HepG2 (cell line): Measurements from ENCODE around the gene C10orf90. TPM values are rescaled to one million over a fixed set of nuclear protein-coding genes. Genes with fewer than 3 reads are reported as not detected.

Source experiments
- ATAC-seq: fragments of 200-7000 bp; cut with Tn5 transposase; 3 replicates; pipeline ENCODE4 v1.9.1; 2020; ENCODE audit warnings: mild to moderate bottlenecking, moderate library complexity
- BruUV-seq: library from RNA; stranded (reverse); fragments of 400-500 nt; replicated peaks from 2 replicates; lab custom pipeline; 2021; lab: Mats Ljungman, UMichigan
- CTCF ChIA-PET: fragments of 300-600 bp; formaldehyde crosslinking; extraction: SDS; loops from one replicate; lab custom pipeline; 2021; ENCODE audit warnings: low total read pairs, inconsistent platforms, low intra/inter-chr PET ratio; lab: Yijun Ruan, JAX
- POLR2A ChIA-PET: fragments of 350-600 bp; sonication (Branson Sonifier 250); formaldehyde crosslinking; loops from one replicate; lab custom pipeline; 2020; ENCODE audit warnings: antibody characterized with exemption, inconsistent platforms; lab: Yijun Ruan, JAX
- DNase-seq: peaks from one replicate; pipeline ENCODE4 v3.0.0-alpha.2; 2015; ENCODE audit warnings: low spot score
- FAIRE-seq: peaks from 3 replicates; lab custom pipeline; 2011; peaks lifted over from hg19 to GRCh38; lab: Jason Lieb, UNC
- H2AFZ ChIP-seq: one replicate; pipeline ENCODE4 v1.6.1; 2011; ENCODE audit warnings: low read length, inconsistent platforms
- H3K27ac ChIP-seq: fragments of 300-600 bp; 3 replicates; pipeline ENCODE4 v1.8.0; 2011; ENCODE audit warnings: mixed run types, mild to moderate bottlenecking, mixed read lengths, low read length, inconsistent platforms; ENCODE audit not compliant: insufficient read depth; ENCODE audit errors: extremely low read length
- H3K27me3 ChIP-seq, 2 experiments: fragments of 200-600 bp in 1 of 2; 2 replicates in 1 of 2; 3 replicates in 1 of 2; pipeline versions ENCODE4 v1.6.0 to v1.8.0; 2011; ENCODE audit warnings: low read length in 2 of 2, mild to moderate bottlenecking in 2 of 2, moderate library complexity in 2 of 2, inconsistent platforms in 1 of 2; ENCODE audit not compliant: insufficient read depth in 2 of 2, control insufficient read depth in 1 of 2
- H3K36me3 ChIP-seq, 2 experiments: fragments of 200-600 bp in 1 of 2; replicated peaks in 1 of 2; 2 replicates in 1 of 2; 3 replicates in 1 of 2; pipeline versions ENCODE4 v1.5.1 to v1.8.0; 2011; ENCODE audit warnings: low read length in 2 of 2, inconsistent platforms in 1 of 2; ENCODE audit not compliant: insufficient read depth in 2 of 2, control insufficient read depth in 1 of 2
- H3K4me1 ChIP-seq: 2 replicates; pipeline ENCODE4 v1.5.1; 2012; ENCODE audit warnings: low read length, inconsistent platforms; ENCODE audit not compliant: insufficient read depth
- H3K4me2 ChIP-seq: 2 replicates; pipeline ENCODE4 v1.6.0; 2011; ENCODE audit warnings: low read depth, low read length, inconsistent platforms
- H3K4me3 ChIP-seq, 3 experiments: fragments of 200-600 bp in 1 of 3; sonication (generic), shearing (Covaris generic) in 1 of 3; replicated peaks in 1 of 3; 2 replicates each; pipeline ENCODE4 v1.5.1; 2011 to 2016; ENCODE audit warnings: low read length in 3 of 3, inconsistent platforms in 2 of 3, low read depth in 2 of 3, mild to moderate bottlenecking in 2 of 3, control low read depth in 1 of 3, mixed read lengths in 1 of 3; ENCODE audit not compliant: insufficient read depth in 1 of 3
- H3K79me2 ChIP-seq: one replicate; pipeline ENCODE4 v1.6.1; 2011; ENCODE audit warnings: low read length, inconsistent platforms; ENCODE audit not compliant: insufficient read depth
- H3K9ac ChIP-seq: 2 replicates; pipeline ENCODE4 v1.6.0; 2011; ENCODE audit warnings: mild to moderate bottlenecking, low read depth, low read length, inconsistent platforms; ENCODE audit not compliant: insufficient read depth
- H3K9me3 ChIP-seq: 2 replicates; pipeline ENCODE4 v1.5.1; 2012; ENCODE audit warnings: mild to moderate bottlenecking, low read length
- H4K20me1 ChIP-seq: 2 replicates; pipeline ENCODE4 v1.6.0; 2011; ENCODE audit warnings: inconsistent platforms, mild to moderate bottlenecking, low read length, moderate library complexity; ENCODE audit not compliant: insufficient read depth
- AKAP8 ChIP-seq: sonication (generic); formaldehyde crosslinking; IDR thresholded peaks from 2 replicates; pipeline ENCODE4 v1.5.1; 2020; ENCODE audit warnings: mild to moderate bottlenecking, missing genetic modification reagents
- CENPX ChIP-seq: sonication (generic); formaldehyde crosslinking; IDR thresholded peaks from 2 replicates; pipeline ENCODE4 v1.9.0; 2021; ENCODE audit warnings: mild to moderate bottlenecking, missing genetic modification reagents, moderate library complexity
- FIP1L1 ChIP-seq: fragments of 200-400 bp; formaldehyde crosslinking; IDR thresholded peaks from 2 replicates; pipeline ENCODE4 v1.6.1; 2018; ENCODE audit warnings: low read depth, mild to moderate bottlenecking, low read length, moderate library complexity, borderline replicate concordance; ENCODE audit not compliant: insufficient read depth
- POLR2G ChIP-seq: fragments of 200-400 bp; formaldehyde crosslinking; IDR thresholded peaks from 2 replicates; pipeline ENCODE4 v1.6.1; 2018; ENCODE audit warnings: mild to moderate bottlenecking, low read depth, low read length, moderate library complexity
- RAD21 ChIP-seq: fragments of 450-650 bp; formaldehyde crosslinking; IDR thresholded peaks from 2 replicates; pipeline ENCODE4 v1.5.0; 2020; ENCODE audit warnings: mild to moderate bottlenecking
- RBM22 ChIP-seq: fragments of 200-400 bp; formaldehyde crosslinking; optimal IDR thresholded peaks from 2 replicates; pipeline ENCODE3; 2017; ENCODE audit warnings: mild to moderate bottlenecking, low read length, moderate library complexity
- SMAD1 ChIP-seq: sonication (generic); formaldehyde crosslinking; IDR thresholded peaks from 2 replicates; pipeline ENCODE4 v1.4.0; 2020; ENCODE audit warnings: missing genetic modification reagents, low read depth, mild to moderate bottlenecking, borderline replicate concordance
- TEAD2 ChIP-seq: sonication (generic); formaldehyde crosslinking; IDR thresholded peaks from 2 replicates; pipeline ENCODE4 v1.9.0; 2021; ENCODE audit warnings: missing genetic modification reagents
- ZFP36L1 ChIP-seq: sonication (generic); formaldehyde crosslinking; IDR thresholded peaks from 2 replicates; pipeline ENCODE4 v1.8.0; 2022; ENCODE audit warnings: mild to moderate bottlenecking, missing genetic modification reagents, moderate library complexity
- ZNF468 ChIP-seq: sonication (generic); formaldehyde crosslinking; IDR thresholded peaks from 2 replicates; pipeline ENCODE4 v1.8.0; 2022; ENCODE audit warnings: mild to moderate bottlenecking, moderate library complexity, missing genetic modification reagents
- WGBS: methylation state at CpG from one replicate; pipeline ENCODE4 v1.1.6; 2017; ENCODE audit warnings: low lambda C conversion rate; 5-methylcytosine and 5-hydroxymethylcytosine counted together
- in situ Hi-C: cut with HindIII; loops from 2 replicates; pipeline ENCODE4 v1.10.0; 2017; ENCODE audit warnings: low pct_unique_long_range_greater_than_20kb; ENCODE audit not compliant: extremely low pct_ligation_motif_present
- intact Hi-C: fragments of 100-400 bp; cut with micrococcal nuclease; formaldehyde crosslinking; loops from one replicate; pipeline ENCODE4 v1.10.0; 2022; ENCODE audit not compliant: unreplicated experiment
- polyA plus RNA-seq, 8 experiments: library from polyadenylated mRNA; depleted of rRNA in 3 of 8; stranded (reverse) in 7 of 8; unstranded in 1 of 8; fragments of >200 nt; fragmentation: Illumina TruSeq in 4 of 8; extraction: Trizol in 4 of 8; gene quantifications; 2 replicates each; pipeline versions ENCODE4 v1.2.1 to v1.2.3, GENCODE V29; 2011 to 2016; ENCODE audit warnings: low read depth in 4 of 8, missing spikeins in 1 of 8, mixed read lengths in 1 of 8; ENCODE audit not compliant: insufficient read depth in 1 of 8
- total RNA-seq, 5 experiments: library from RNA; depleted of rRNA; stranded (reverse); fragments of >200 nt; fragmentation: Illumina TruSeq; extraction: Trizol; gene quantifications; 2 replicates each; pipeline ENCODE4 v1.2.3, GENCODE V29; 2016; ENCODE audit warnings: low read depth in 1 of 5
- TF ChIP-seq, protein P1 (sequence below): sonication (generic); formaldehyde crosslinking; conservative IDR thresholded peaks from 2 replicates; pipeline ENCODE4 v1.8.0; 2022; ENCODE audit warnings: missing genetic modification reagents

C10orf90 gene
- total and polyA plus RNA-seq, 2 of the 13 experiments (the other 11 are each of a cell fraction or from before 2014, with no cell fraction given), result not detected

DNA sequence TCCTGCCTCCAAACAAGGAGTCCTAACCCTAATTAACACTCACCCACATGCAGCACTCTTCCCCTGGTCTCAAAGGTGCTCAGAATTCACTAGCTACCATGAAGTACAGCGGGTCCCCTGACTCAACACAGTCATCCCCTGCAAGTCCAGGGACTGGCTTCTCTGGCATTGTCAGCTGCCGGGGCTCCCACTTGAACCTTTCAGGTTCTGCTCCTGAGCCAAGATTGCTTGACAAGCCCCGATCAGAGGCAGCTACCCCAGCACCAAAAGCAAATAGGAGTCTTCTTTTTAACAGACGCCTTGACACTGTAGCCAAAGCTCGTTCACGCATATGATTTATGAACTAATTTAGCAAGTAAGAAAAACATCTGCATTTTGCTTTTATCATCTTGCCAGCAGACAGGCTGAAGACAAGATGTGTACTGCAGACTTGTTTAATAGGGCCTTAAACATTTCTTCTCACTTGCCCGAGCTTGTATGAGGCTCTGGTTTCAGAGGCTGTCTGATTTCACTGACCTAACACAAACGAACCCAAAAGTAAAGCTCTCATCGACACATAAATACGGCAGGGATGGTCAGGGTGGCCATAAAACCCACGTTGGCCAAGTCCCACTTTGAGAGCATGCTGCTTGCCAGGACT lies 214.6 kb downstream of the C10orf90 start:
- H3K36me3 ChIP-seq, result no peaks in the 10 kb centered on the region
- FAIRE-seq (no peak), DNase-seq (no peak), ATAC-seq (no peak)
- TF ChIP-seq TEAD2 (CRISPR knock-in tag), result no peak
- TF ChIP-seq CENPX, result no peak
- no peak for TF ChIP-seq ZNF468
- no peak for TF ChIP-seq AKAP8 (CRISPR knock-in tag)
- TF ChIP-seq SMAD1 (CRISPR knock-in tag), result no peak
- TF ChIP-seq RBM22, result no peak
- no peak for TF ChIP-seq POLR2G
- no peak for TF ChIP-seq RAD21 (CRISPR knock-in tag)
- TF ChIP-seq, protein P1, sequence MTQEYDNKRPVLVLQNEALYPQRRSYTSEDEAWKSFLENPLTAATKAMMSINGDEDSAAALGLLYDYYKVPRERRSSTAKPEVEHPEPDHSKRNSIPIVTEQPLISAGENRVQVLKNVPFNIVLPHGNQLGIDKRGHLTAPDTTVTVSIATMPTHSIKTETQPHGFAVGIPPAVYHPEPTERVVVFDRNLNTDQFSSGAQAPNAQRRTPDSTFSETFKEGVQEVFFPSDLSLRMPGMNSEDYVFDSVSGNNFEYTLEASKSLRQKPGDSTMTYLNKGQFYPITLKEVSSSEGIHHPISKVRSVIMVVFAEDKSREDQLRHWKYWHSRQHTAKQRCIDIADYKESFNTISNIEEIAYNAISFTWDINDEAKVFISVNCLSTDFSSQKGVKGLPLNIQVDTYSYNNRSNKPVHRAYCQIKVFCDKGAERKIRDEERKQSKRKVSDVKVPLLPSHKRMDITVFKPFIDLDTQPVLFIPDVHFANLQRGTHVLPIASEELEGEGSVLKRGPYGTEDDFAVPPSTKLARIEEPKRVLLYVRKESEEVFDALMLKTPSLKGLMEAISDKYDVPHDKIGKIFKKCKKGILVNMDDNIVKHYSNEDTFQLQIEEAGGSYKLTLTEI (CRISPR knock-in tag), result no peak
- no peak for TF ChIP-seq ZFP36L1 (CRISPR knock-in tag)
- no peak for TF ChIP-seq FIP1L1
- H4K20me1 ChIP-seq, result no peaks in the 10 kb centered on the region
- H3K27ac ChIP-seq, result no peak overlapping the region
- no peak overlapping the region for H3K9ac ChIP-seq
- intact Hi-C loops, result no loop called here
- H2AFZ ChIP-seq, result no peak overlapping the region
- no peaks in the 10 kb centered on the region for H3K9me3 ChIP-seq
- H3K4me3 ChIP-seq, result no peak overlapping the region
- H3K4me2 ChIP-seq, result no peak overlapping the region
- H3K79me2 ChIP-seq, result no peaks in the 10 kb centered on the region
- WGBS, result 15% methylated on average over 10 of the region's 11 CpGs
- H3K4me1 ChIP-seq, result no peaks in the 10 kb centered on the region
- peaks cover 0 to 4% of the 10 kb centered on the region in 2 experiments; a peak in 3 of 5 replicates for H3K27me3 ChIP-seq
- POLR2A ChIA-PET, result no interaction called here
- CTCF ChIA-PET, result no interaction called here
- no TSS peak for BruUV-seq
- in situ Hi-C loops, result no loop called here
